Measurements from ENCODE around the gene CFAP97D2. TPM values are rescaled to one million over a fixed set of nuclear protein-coding genes. Genes with fewer than 3 reads are reported as not detected.

Gene CFAP97D2
- total and polyA plus RNA-seq, 2 of the 13 experiments (the other 11 are each of a cell fraction or from before 2014, with no cell fraction given): not detected

DNA sequence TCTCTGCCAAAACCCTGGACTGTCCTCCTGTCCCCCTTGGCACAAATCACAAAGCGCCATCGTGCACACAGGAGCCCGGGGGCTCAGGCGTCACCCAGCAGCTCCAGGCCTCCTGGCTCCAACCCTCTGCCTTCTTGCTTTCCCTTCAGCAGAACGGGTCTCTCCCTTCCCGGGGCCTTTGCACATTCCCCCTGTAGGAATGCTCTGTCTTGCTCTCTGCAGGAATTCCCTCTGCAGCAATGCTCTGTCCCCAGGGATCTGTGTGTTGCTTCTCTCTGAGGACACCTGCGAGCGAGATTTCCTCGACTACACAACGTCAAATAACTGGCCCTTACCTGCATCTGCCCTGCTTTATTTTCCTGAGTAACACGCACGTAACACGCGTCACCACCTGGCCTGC is 33.3 kb upstream of the CFAP97D2 start:
- no peaks in the 10 kb centered on the region for H4K20me1 ChIP-seq (ENCODE audit: insufficient read depth, low read length)
- H2AFZ ChIP-seq (ENCODE audit: low read length): no peak overlapping the region
- H3K27me3 ChIP-seq (ENCODE audit: control insufficient read depth in 1 of 2, insufficient read depth in 2 of 2, low read length in 2 of 2): peaks cover 8 to 45% of the 10 kb centered on the region in 2 experiments; a peak in 4 of 5 replicates
- WGBS (ENCODE audit: low lambda C conversion rate): 24% methylated on average over 12 of the region's 14 CpGs
- H3K4me3 ChIP-seq (replicated peaks in 1 of 3; ENCODE audit: insufficient read depth in 1 of 3, low read depth in 2 of 3, low read length in 3 of 3): no peak overlapping the region
- CTCF ChIA-PET (ENCODE audit: low intra/inter-chr PET ratio, low total read pairs): no interaction called here
- H3K36me3 ChIP-seq (replicated peaks in 1 of 2; ENCODE audit: control insufficient read depth in 1 of 2, insufficient read depth in 2 of 2, low read length in 2 of 2): no peaks in the 10 kb centered on the region
- H3K79me2 ChIP-seq (ENCODE audit: insufficient read depth, low read length): no peaks in the 10 kb centered on the region
- POLR2A ChIA-PET: no interaction called here
- no peaks in the 10 kb centered on the region for H3K9me3 ChIP-seq (ENCODE audit: low read length)
- in situ Hi-C loops (cut with HindIII; ENCODE audit: extremely low pct_ligation_motif_present, low pct_unique_long_range_greater_than_20kb) (no loop called here), intact Hi-C loops (cut with micrococcal nuclease; ENCODE audit: unreplicated experiment) (no loop called here)
- H3K4me2 ChIP-seq (ENCODE audit: low read depth, low read length): no peak overlapping the region
- no peak for DNase-seq (ENCODE audit: low spot score)
- no peak overlapping the region for H3K27ac ChIP-seq (ENCODE audit: extremely low read length, insufficient read depth, low read length)
- BruUV-seq (replicated peaks): no TSS peak
- no peak for FAIRE-seq
- H3K9ac ChIP-seq (ENCODE audit: insufficient read depth, low read depth, low read length): no peak overlapping the region
- H3K4me1 ChIP-seq (ENCODE audit: insufficient read depth, low read length): no peaks in the 10 kb centered on the region
- no peak for ATAC-seq
- TF ChIP-seq, protein P1, sequence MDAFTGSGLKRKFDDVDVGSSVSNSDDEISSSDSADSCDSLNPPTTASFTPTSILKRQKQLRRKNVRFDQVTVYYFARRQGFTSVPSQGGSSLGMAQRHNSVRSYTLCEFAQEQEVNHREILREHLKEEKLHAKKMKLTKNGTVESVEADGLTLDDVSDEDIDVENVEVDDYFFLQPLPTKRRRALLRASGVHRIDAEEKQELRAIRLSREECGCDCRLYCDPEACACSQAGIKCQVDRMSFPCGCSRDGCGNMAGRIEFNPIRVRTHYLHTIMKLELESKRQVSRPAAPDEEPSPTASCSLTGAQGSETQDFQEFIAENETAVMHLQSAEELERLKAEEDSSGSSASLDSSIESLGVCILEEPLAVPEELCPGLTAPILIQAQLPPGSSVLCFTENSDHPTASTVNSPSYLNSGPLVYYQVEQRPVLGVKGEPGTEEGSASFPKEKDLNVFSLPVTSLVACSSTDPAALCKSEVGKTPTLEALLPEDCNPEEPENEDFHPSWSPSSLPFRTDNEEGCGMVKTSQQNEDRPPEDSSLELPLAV (CRISPR knock-in tag; conservative IDR thresholded peaks at IDR 0.05; ENCODE audit: low read depth): no peak
- TF ChIP-seq, protein P2, sequence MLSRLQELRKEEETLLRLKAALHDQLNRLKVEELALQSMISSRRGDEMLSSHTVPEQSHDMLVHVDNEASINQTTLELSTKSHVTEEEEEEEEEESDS (CRISPR knock-in tag; IDR thresholded peaks at IDR 0.05; ENCODE audit: borderline replicate concordance): no peak
- TF ChIP-seq NPAS2 (CRISPR knock-in tag; IDR thresholded peaks at IDR 0.05; ENCODE audit: borderline replicate concordance): no peak
- TF ChIP-seq, protein P3, sequence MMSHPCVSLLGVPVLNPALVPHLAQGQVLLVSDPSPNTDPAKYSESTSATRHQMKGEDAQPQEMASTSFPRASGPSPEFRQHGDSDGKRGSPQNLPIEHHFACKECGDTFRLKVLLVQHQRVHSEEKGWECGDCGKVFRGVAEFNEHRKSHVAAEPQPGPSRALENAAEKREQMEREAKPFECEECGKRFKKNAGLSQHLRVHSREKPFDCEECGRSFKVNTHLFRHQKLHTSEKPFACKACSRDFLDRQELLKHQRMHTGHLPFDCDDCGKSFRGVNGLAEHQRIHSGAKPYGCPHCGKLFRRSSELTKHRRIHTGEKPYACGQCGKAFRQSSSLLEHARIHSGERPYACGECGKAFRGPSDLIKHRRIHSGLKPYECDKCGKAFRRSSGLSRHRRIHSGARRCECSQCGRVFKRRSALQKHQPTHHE (CRISPR knock-in tag; IDR thresholded peaks at IDR 0.05; ENCODE audit: borderline replicate concordance): no peak
- TF ChIP-seq TCF7L2 (IDR thresholded peaks at IDR 0.05; ENCODE audit: low read depth, low read length): no peak
- TF ChIP-seq HDAC6 (IDR thresholded peaks at IDR 0.05; ENCODE audit: low read depth, low read length): no peak
- TF ChIP-seq, protein P4, sequence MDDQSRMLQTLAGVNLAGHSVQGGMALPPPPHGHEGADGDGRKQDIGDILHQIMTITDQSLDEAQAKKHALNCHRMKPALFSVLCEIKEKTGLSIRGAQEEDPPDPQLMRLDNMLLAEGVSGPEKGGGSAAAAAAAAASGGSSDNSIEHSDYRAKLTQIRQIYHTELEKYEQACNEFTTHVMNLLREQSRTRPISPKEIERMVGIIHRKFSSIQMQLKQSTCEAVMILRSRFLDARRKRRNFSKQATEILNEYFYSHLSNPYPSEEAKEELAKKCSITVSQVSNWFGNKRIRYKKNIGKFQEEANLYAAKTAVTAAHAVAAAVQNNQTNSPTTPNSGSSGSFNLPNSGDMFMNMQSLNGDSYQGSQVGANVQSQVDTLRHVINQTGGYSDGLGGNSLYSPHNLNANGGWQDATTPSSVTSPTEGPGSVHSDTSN (CRISPR knock-in tag; IDR thresholded peaks at IDR 0.05; ENCODE audit: borderline replicate concordance): no peak
- no peak for TF ChIP-seq FOXA1 (IDR thresholded peaks at IDR 0.05)
- TF ChIP-seq FOXA1 (CRISPR knock-in tag; IDR thresholded peaks at IDR 0.05): no peak
- TF ChIP-seq TSC22D2 (CRISPR knock-in tag; IDR thresholded peaks at IDR 0.05; ENCODE audit: borderline replicate concordance): no peak
- TF ChIP-seq ZNF121 (CRISPR knock-in tag; IDR thresholded peaks at IDR 0.05): no peak
- TF ChIP-seq ZNF10 (CRISPR knock-in tag; IDR thresholded peaks at IDR 0.05; ENCODE audit: borderline replicate concordance, low read depth): no peak
- TF ChIP-seq, protein P5, sequence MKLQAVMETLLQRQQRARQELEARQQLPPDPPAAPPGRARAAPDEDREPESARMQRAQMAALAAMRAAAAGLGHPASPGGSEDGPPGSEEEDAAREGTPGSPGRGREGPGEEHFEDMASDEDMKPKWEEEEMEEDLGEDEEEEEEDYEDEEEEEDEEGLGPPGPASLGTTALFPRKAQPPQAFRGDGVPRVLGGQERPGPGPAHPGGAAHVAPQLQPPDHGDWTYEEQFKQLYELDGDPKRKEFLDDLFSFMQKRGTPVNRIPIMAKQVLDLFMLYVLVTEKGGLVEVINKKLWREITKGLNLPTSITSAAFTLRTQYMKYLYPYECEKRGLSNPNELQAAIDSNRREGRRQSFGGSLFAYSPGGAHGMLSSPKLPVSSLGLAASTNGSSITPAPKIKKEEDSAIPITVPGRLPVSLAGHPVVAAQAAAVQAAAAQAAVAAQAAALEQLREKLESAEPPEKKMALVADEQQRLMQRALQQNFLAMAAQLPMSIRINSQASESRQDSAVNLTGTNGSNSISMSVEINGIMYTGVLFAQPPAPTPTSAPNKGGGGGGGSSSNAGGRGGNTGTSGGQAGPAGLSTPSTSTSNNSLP (IDR thresholded peaks at IDR 0.05; ENCODE audit: low read depth, low read length): no peak
- TF ChIP-seq, protein P6, sequence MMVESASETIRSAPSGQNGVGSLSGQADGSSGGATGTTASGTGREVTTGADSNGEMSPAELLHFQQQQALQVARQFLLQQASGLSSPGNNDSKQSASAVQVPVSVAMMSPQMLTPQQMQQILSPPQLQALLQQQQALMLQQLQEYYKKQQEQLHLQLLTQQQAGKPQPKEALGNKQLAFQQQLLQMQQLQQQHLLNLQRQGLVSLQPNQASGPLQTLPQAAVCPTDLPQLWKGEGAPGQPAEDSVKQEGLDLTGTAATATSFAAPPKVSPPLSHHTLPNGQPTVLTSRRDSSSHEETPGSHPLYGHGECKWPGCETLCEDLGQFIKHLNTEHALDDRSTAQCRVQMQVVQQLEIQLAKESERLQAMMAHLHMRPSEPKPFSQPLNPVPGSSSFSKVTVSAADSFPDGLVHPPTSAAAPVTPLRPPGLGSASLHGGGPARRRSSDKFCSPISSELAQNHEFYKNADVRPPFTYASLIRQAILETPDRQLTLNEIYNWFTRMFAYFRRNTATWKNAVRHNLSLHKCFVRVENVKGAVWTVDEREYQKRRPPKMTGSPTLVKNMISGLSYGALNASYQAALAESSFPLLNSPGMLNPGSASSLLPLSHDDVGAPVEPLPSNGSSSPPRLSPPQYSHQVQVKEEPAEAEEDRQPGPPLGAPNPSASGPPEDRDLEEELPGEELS (CRISPR knock-in tag; IDR thresholded peaks at IDR 0.05): no peak
- TF ChIP-seq, protein P7, sequence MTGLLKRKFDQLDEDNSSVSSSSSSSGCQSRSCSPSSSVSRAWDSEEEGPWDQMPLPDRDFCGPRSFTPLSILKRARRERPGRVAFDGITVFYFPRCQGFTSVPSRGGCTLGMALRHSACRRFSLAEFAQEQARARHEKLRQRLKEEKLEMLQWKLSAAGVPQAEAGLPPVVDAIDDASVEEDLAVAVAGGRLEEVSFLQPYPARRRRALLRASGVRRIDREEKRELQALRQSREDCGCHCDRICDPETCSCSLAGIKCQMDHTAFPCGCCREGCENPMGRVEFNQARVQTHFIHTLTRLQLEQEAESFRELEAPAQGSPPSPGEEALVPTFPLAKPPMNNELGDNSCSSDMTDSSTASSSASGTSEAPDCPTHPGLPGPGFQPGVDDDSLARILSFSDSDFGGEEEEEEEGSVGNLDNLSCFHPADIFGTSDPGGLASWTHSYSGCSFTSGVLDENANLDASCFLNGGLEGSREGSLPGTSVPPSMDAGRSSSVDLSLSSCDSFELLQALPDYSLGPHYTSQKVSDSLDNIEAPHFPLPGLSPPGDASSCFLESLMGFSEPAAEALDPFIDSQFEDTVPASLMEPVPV (CRISPR knock-in tag; IDR thresholded peaks at IDR 0.05): no peak

All from HepG2 (cell line).